A549 (cell line): ENCODE measurements around the gene KIF13A. TPM values are rescaled to one million over a fixed set of nuclear protein-coding genes. Genes with fewer than 3 reads are reported as not detected.

ENCODE experiments used
- ATAC-seq, 2 experiments: fragments of 200-7000 bp in 1 of 2; fragments of >200 bp in 1 of 2; cut with Nextera tagmentation in 1 of 2; cut with Tn5 transposase in 1 of 2; 3 replicates each; pipeline versions ENCODE4 v1.8.0 to v1.9.1; 2018 to 2020; ENCODE audit warnings: mild to moderate bottlenecking in 1 of 2, moderate library complexity in 1 of 2
- CTCF ChIA-PET: fragments of 300-600 bp; sonication (Branson Sonifier 250); formaldehyde crosslinking; extraction: SDS; loops from one replicate; lab custom pipeline; 2021; ENCODE audit warnings: antibody characterized with exemption, inconsistent platforms; lab: Yijun Ruan, JAX
- POLR2A ChIA-PET: fragments of 350-600 bp; formaldehyde crosslinking; extraction: SDS; loops from one replicate; lab custom pipeline; 2021; ENCODE audit warnings: antibody characterized with exemption, inconsistent platforms; lab: Yijun Ruan, JAX
- DNase-seq, 2 experiments: peaks; one replicate each; pipeline versions ENCODE4 v3.0.0 to v3.0.0-alpha.2; 2011 to 2016; ENCODE audit warnings: low read depth in 1 of 2, low spot score in 1 of 2
- FAIRE-seq: peaks from 2 replicates; lab custom pipeline; 2011; peaks lifted over from hg19 to GRCh38; lab: Jason Lieb, UNC
- H3K27ac ChIP-seq, 2 experiments: fragments of >200 bp; sonication (Bioruptor Twin); formaldehyde crosslinking; 3 replicates each; pipeline ENCODE4 v1.5.1; 2016 to 2017
- H3K4me1 ChIP-seq: fragments of >200 bp; sonication (Bioruptor Twin); formaldehyde crosslinking; 3 replicates; pipeline ENCODE4 v1.6.1; 2016
- H3K4me2 ChIP-seq: fragments of >200 bp; sonication (Bioruptor Twin); formaldehyde crosslinking; 3 replicates; pipeline ENCODE4 v1.6.1; 2016
- H3K4me3 ChIP-seq: fragments of >200 bp; sonication (Bioruptor Twin); formaldehyde crosslinking; 3 replicates; pipeline ENCODE4 v1.5.1; 2016
- H3K9me3 ChIP-seq: fragments of >200 bp; sonication (Bioruptor Twin); formaldehyde crosslinking; 3 replicates; pipeline ENCODE4 v1.6.1; 2016
- CEBPB ChIP-seq, 2 experiments: fragments of >200 bp in 1 of 2; sonication (Bioruptor Twin) in 1 of 2; formaldehyde crosslinking in 1 of 2; IDR thresholded peaks; 2 replicates each; pipeline ENCODE4 v1.6.1; 2012 to 2016
- CHD2 ChIP-seq: fragments of 150-350 bp; IDR thresholded peaks from 2 replicates; pipeline ENCODE4 v1.6.1; 2014; ENCODE audit warnings: low read length; ENCODE audit not compliant: partially characterized antibody
- CHD4 ChIP-seq: fragments of 200-600 bp; sonication (generic); IDR thresholded peaks from 2 replicates; pipeline ENCODE4 v1.6.1; 2016; ENCODE audit warnings: antibody characterized with exemption, mild to moderate bottlenecking, borderline replicate concordance
- E2F6 ChIP-seq: IDR thresholded peaks from 2 replicates; pipeline ENCODE4 v1.6.1; 2012; ENCODE audit warnings: low read depth, borderline replicate concordance
- EHF ChIP-seq: fragments of 250-450 bp; sonication (Bioruptor Pico); IDR thresholded peaks from 2 replicates; pipeline ENCODE4 v1.5.0; 2020; ENCODE audit warnings: mild to moderate bottlenecking
- ELK1 ChIP-seq: fragments of 150-350 bp; IDR thresholded peaks from 2 replicates; pipeline ENCODE4 v1.6.1; 2014; ENCODE audit warnings: low read depth, mild to moderate bottlenecking, low read length
- FOXS1 ChIP-seq: fragments of 250-450 bp; sonication (Bioruptor Pico); IDR thresholded peaks from 2 replicates; pipeline ENCODE4 v1.5.0; 2020; ENCODE audit warnings: mild to moderate bottlenecking, moderate library complexity
- GATA3 ChIP-seq: IDR thresholded peaks from 2 replicates; pipeline ENCODE4 v1.6.1; 2012; ENCODE audit warnings: borderline replicate concordance
- HEYL ChIP-seq: fragments of 250-450 bp; sonication (Bioruptor Pico); IDR thresholded peaks from 2 replicates; pipeline ENCODE4 v1.8.0; 2021; ENCODE audit warnings: mild to moderate bottlenecking, moderate library complexity
- JUN ChIP-seq, 2 experiments: fragments of >200 bp; sonication (Bioruptor Twin); formaldehyde crosslinking; IDR thresholded peaks; 2 replicates in 1 of 2; 3 replicates in 1 of 2; pipeline ENCODE4 v1.6.1; 2016 to 2017
- JUNB ChIP-seq: fragments of >200 bp; sonication (Bioruptor Twin); formaldehyde crosslinking; IDR thresholded peaks from 2 replicates; pipeline ENCODE4 v1.6.1; 2016
- MAX ChIP-seq: IDR thresholded peaks from 2 replicates; pipeline ENCODE4 v1.6.1; 2012
- MAZ ChIP-seq: fragments of 150-350 bp; IDR thresholded peaks from 2 replicates; pipeline ENCODE4 v1.6.1; 2014; ENCODE audit warnings: antibody characterized with exemption, low read depth, low read length, borderline replicate concordance
- MYC ChIP-seq: IDR thresholded peaks from 2 replicates; pipeline ENCODE4 v1.6.1; 2012; ENCODE audit warnings: mild to moderate bottlenecking, inconsistent platforms, low read length, improper control_type of control experiment, borderline replicate concordance
- NFE2L2 ChIP-seq: fragments of 150-350 bp; conservative IDR thresholded peaks from 2 replicates; pipeline ENCODE4 v1.6.1; 2014; ENCODE audit warnings: low read length
- PBX3 ChIP-seq: IDR thresholded peaks from 2 replicates; pipeline ENCODE4 v1.6.1; 2012
- REST ChIP-seq: fragments of 200-600 bp; sonication (generic); IDR thresholded peaks from 2 replicates; pipeline ENCODE4 v1.6.1; 2016; ENCODE audit warnings: antibody characterized with exemption, mild to moderate bottlenecking, moderate library complexity
- RNF2 ChIP-seq: fragments of 200-600 bp; sonication (generic); IDR thresholded peaks from 2 replicates; pipeline ENCODE4 v1.6.1; 2016; ENCODE audit warnings: low read depth, mild to moderate bottlenecking, antibody characterized with exemption, moderate library complexity, borderline replicate concordance
- SMC3 ChIP-seq: fragments of >200 bp; sonication (Bioruptor Twin); formaldehyde crosslinking; IDR thresholded peaks from 3 replicates; pipeline ENCODE4 v1.6.1; 2018; ENCODE audit warnings: inconsistent platforms
- SREBF2 ChIP-seq: fragments of 450-650 bp; IDR thresholded peaks from 2 replicates; pipeline ENCODE4 v1.6.1; 2014; ENCODE audit warnings: mild to moderate bottlenecking, moderate library complexity
- TFCP2L1 ChIP-seq: fragments of 250-450 bp; sonication (Bioruptor Pico); IDR thresholded peaks from 2 replicates; pipeline ENCODE4 v1.5.0; 2021; ENCODE audit warnings: mild to moderate bottlenecking
- USF2 ChIP-seq: fragments of 450-650 bp; IDR thresholded peaks from 2 replicates; pipeline ENCODE4 v1.6.1; 2014; ENCODE audit warnings: antibody characterized with exemption
- ZC3H11A ChIP-seq: fragments of 450-650 bp; IDR thresholded peaks from 2 replicates; pipeline ENCODE4 v1.6.1; 2014; ENCODE audit warnings: antibody characterized with exemption, mild to moderate bottlenecking
- ZNF302 ChIP-seq: fragments of 250-450 bp; sonication (Bioruptor Pico); IDR thresholded peaks from 2 replicates; pipeline ENCODE4 v1.9.0; 2021; ENCODE audit warnings: inconsistent platforms, mild to moderate bottlenecking, moderate library complexity
- WGBS: methylation state at CpG from one replicate; pipeline ENCODE4 v1.1.6; 2017; ENCODE audit errors: missing lambda C conversion rate; 5-methylcytosine and 5-hydroxymethylcytosine counted together
- polyA plus RNA-seq, 4 experiments: library from polyadenylated mRNA; depleted of rRNA in 3 of 4; stranded (reverse); fragments of >200 nt; fragmentation: RNase III in 1 of 4; extraction: RNeasy Plus Mini Kit Qiagen cat#74134 plus additional on column Dnase treatment in 1 of 4; gene quantifications; 2 replicates in 3 of 4; 3 replicates in 1 of 4; pipeline ENCODE4 v1.2.3, GENCODE V29; 2011 to 2017

KIF13A gene
- polyA plus RNA-seq, 2 of the 4 experiments (the other 2 are of a cell fraction) = 30.2 to 39.4 TPM

GRCh38 chr6:17897681-17898080, 89.8 kb downstream of the KIF13A start:
- peaks cover 46% of the 10 kb centered on the region for H3K9me3 ChIP-seq
- POLR2A ChIA-PET = no interaction called here
- no peak for ATAC-seq
- TF ChIP-seq SREBF2 (no peak), PBX3 (no peak), USF2 (no peak), RNF2 (no peak), MAX (no peak), JUNB (no peak), ELK1 (no peak), CHD4 (no peak), TFCP2L1 (CRISPR knock-in tag) (no peak), MAZ (no peak), CEBPB (IDR thresholded peaks at IDR 0.05) (no peak), JUN (IDR thresholded peaks at IDR 0.05) (no peak), ZC3H11A (no peak), GATA3 (no peak), MYC (no peak)
- TF ChIP-seq, all 56 proteins: peak for 0
- H3K4me2 ChIP-seq = no peak overlapping the region
- CTCF ChIA-PET = no interaction called here
- no peak for FAIRE-seq
- no peak overlapping the region for H3K4me3 ChIP-seq
- no peak for DNase-seq
- 54% methylated on average over 1 of the region's 1 CpG for WGBS
- H3K4me1 ChIP-seq = no peaks in the 10 kb centered on the region
- H3K27ac ChIP-seq = no peak overlapping the region

GRCh38 chr6:17894905-17895304, 92.5 kb downstream of the KIF13A start:
- ChIA-PET POLR2A (no interaction called here), CTCF (no interaction called here)
- Histone ChIP-seq H3K9me3 (peaks cover 54% of the 10 kb centered on the region), H3K4me1 (no peaks in the 10 kb centered on the region), H3K4me2 (no peak overlapping the region), H3K4me3 (no peak overlapping the region), H3K27ac (no peak overlapping the region)
- FAIRE-seq = no peak
- no peak for ATAC-seq
- TF ChIP-seq FOXS1 = no peak
- TF ChIP-seq ZNF302 = no peak
- TF ChIP-seq HEYL (CRISPR knock-in tag) = no peak
- TF ChIP-seq EHF (CRISPR knock-in tag) = no peak
- no peak for TF ChIP-seq CHD2
- no peak for TF ChIP-seq SMC3
- TF ChIP-seq E2F6 = no peak
- no peak for TF ChIP-seq NFE2L2
- TF ChIP-seq REST = no peak
- TF ChIP-seq TFCP2L1 (CRISPR knock-in tag) = no peak
- WGBS = 62% methylated on average over 1 of the region's 1 CpG
- no peak for DNase-seq
